ENCODE data around the gene RNFT2.

RNFT2 gene

DNA sequence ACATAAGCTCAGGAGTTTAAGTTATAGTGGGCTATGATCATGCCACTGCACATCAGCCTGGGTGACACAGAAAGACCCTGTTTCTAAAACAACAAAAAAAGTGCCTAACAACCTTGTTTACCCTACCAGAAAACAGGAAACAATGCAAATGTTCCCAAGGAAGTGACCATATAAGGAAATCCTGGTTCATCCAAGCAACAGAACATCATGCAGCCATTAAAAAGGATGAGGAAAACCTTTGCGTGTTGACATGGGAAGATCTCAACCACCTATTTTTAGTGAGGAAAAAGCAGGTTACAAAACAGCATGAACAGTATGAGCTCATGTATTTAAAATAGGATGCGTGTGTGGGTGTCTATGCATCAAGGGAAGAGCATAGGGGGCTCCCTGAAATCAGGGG lies 129.4 kb downstream of the RNFT2 start:
- Histone ChIP-seq H3K9me3 (no peaks in the 10 kb centered on the region), H3K36me3 (no peaks in the 10 kb centered on the region), H3K27ac (no peak overlapping the region), H3K4me3 (ENCODE audit: low read depth in 1 of 2, low read length in 1 of 2) (no peak overlapping the region), H3K4me1 (ENCODE audit: control insufficient read depth in 1 of 2, insufficient read depth in 1 of 2, low read depth in 1 of 2, low read length in 1 of 2) (peaks cover 0 to 6% of the 10 kb centered on the region in 2 experiments), H3K27me3 (peaks cover 59% of the 10 kb centered on the region)
- TF ChIP-seq, protein P1, sequence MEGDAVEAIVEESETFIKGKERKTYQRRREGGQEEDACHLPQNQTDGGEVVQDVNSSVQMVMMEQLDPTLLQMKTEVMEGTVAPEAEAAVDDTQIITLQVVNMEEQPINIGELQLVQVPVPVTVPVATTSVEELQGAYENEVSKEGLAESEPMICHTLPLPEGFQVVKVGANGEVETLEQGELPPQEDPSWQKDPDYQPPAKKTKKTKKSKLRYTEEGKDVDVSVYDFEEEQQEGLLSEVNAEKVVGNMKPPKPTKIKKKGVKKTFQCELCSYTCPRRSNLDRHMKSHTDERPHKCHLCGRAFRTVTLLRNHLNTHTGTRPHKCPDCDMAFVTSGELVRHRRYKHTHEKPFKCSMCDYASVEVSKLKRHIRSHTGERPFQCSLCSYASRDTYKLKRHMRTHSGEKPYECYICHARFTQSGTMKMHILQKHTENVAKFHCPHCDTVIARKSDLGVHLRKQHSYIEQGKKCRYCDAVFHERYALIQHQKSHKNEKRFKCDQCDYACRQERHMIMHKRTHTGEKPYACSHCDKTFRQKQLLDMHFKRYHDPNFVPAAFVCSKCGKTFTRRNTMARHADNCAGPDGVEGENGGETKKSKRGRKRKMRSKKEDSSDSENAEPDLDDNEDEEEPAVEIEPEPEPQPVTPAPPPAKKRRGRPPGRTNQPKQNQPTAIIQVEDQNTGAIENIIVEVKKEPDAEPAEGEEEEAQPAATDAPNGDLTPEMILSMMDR (IDR thresholded peaks at IDR 0.05), result no peak

DNA sequence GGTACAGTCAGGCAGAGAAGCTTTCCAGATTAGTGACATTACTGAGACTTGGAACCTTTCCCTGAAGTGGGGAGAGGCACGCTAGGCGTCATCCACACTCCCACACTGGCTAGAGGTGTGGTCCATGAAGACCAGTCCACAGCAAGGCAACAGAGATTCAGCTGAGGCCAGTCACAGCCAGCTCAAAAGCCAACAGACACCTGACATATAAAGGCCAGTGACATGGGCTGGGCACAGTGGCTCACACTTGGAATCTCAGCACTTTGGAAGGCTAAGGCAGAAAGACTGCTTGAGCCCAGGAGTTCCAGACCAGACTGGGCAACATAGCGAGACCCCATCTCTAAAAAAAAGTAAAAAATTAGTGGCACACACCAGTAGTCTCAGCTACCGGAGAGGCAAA lies 132.2 kb downstream of the RNFT2 start:
- H3K27ac ChIP-seq, result no peak overlapping the region
- no peaks in the 10 kb centered on the region for H3K9me3 ChIP-seq
- no peak overlapping the region for H3K4me3 ChIP-seq (ENCODE audit: low read depth in 1 of 2, low read length in 1 of 2)
- peaks cover 75% of the 10 kb centered on the region for H3K27me3 ChIP-seq
- TF ChIP-seq, protein P1 (IDR thresholded peaks at IDR 0.05), result no peak
- no peaks in the 10 kb centered on the region for H3K36me3 ChIP-seq
- H3K4me1 ChIP-seq (ENCODE audit: control insufficient read depth in 1 of 2, insufficient read depth in 1 of 2, low read depth in 1 of 2, low read length in 1 of 2), result peaks cover 0 to 6% of the 10 kb centered on the region in 2 experiments

DNA sequence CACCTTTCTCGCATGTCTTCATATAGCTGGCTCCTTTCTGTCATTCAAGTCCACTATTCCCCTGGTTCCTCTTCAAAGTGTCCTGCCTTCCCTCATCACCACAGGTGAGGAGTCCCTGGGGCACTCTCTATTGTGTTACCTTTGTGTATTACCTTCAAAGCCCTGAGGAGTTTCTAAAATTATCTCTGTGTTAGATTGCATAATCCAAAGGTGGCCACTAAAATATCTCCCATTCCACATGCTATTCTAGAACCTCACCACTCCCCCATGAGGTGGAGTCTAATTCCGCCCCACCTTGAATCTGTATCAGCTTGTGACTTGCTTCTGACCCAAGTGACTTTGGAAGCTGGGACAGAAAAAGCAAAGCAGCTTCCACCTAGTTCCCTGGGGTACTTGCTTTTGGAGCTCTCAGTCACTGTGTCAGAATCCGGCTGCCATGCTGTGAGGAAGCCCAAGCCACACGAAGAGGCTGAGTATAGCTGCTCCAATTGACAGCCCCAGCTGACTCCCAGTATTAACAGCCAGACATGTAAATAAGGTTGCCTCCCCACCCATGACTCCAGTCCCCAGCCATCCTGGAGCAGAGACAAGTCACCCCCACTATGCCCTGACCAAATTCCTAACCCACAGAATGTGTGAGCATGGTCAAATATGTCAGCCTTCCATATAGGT lies 136.3 kb downstream of the RNFT2 start:
- H3K9me3 ChIP-seq, result no peaks in the 10 kb centered on the region
- no peak overlapping the region for H3K27ac ChIP-seq
- H3K27me3 ChIP-seq, result peaks cover 91% of the 10 kb centered on the region
- TF ChIP-seq, protein P1 (IDR thresholded peaks at IDR 0.05), result no peak
- H3K36me3 ChIP-seq, result no peaks in the 10 kb centered on the region
- H3K4me3 ChIP-seq (ENCODE audit: low read depth in 1 of 2, low read length in 1 of 2), result no peak overlapping the region
- peaks cover 10 to 12% of the 10 kb centered on the region in 2 experiments for H3K4me1 ChIP-seq (ENCODE audit: control insufficient read depth in 1 of 2, insufficient read depth in 1 of 2, low read depth in 1 of 2, low read length in 1 of 2)

DNA sequence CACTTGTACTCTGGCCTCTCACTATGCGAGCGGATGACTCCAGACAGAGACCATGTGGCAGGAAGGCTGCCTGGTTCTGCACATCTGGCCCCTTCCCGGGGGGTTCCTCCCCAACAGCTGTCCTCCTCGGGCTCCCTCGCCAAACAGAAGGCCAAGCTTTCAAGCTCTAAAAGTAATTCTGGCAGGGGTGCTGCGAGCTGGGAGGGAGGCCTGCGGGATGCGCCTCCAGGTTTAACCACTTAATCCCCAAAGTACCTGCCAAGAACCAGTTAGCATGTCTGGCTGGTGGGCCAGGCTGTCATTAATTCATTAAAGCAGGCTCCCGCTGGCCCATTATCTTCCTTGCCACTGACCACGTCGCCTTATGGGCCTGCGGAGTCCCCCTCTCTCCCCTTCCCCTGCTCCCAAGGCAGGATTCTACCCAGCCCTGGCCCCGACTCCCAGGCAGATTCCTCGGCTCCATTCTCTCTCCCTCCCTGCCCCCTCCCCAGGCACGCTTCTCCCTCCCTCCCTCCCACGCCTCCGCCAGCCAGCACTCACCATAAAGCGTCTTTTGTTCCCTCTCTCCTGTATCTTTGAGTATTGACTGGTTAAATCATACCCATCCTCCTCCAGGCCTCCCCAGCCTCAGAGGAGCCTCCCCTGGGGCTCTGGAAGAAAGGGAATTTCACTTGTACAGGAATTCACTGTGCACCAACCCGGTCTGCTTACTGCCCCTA lies 138.2 kb downstream of the RNFT2 start:
- H3K36me3 ChIP-seq, result no peaks in the 10 kb centered on the region
- H3K4me1 ChIP-seq (ENCODE audit: control insufficient read depth in 1 of 2, insufficient read depth in 1 of 2, low read depth in 1 of 2, low read length in 1 of 2), result peaks cover 15 to 27% of the 10 kb centered on the region in 2 experiments
- H3K9me3 ChIP-seq, result no peaks in the 10 kb centered on the region
- no peak overlapping the region for H3K4me3 ChIP-seq (ENCODE audit: low read depth in 1 of 2, low read length in 1 of 2)
- TF ChIP-seq, protein P1 (IDR thresholded peaks at IDR 0.05), result no peak
- no peak overlapping the region for H3K27ac ChIP-seq
- peaks cover 95% of the 10 kb centered on the region for H3K27me3 ChIP-seq

DNA sequence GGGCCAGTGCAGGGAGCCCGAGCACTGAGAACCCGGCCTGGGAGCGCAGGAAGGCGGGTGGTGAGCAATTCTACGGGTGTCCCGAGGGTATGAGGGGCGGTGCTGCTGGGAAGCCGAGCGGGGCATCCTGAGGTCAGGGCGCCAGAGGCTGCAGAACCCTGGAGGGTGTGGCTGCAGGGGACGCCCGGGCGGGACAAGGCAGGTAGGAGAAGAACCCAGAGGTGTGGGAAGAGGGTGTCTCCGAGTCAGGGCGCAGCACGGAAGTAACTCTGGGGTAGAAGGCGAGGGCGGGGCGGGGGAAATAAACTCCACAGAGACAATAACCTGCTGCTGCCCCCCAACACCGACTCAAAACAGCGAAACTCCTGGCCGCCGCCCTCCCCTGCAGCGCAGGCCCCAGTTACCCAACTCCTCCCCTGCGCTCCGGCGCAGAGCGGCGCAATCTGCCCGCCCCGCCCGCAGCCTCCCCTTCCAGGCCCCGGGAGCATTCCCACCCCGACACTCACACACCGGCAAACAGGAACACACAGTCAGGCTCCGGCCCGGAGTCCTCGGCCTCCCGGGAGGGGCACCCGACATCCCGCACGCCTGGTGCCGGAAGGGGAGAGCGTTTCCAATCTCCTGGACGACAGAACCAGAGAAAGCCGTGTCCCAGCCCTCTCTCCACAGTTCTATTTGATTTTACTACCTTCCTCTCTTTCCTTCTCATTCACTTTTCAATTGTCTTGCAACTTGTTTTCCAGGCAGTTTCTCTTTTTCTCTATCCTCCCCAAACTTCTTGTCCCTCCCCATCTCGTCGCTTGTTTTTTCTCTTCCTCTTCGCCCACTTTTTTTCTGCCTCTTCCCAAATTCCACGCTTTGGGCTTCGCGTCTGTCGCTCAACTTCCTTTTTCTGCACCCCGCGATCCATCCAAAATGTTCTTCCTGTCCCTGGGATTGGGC lies 140.7 kb downstream of the RNFT2 start:
- no peaks in the 10 kb centered on the region for H3K36me3 ChIP-seq
- H3K9me3 ChIP-seq, result no peaks in the 10 kb centered on the region
- TF ChIP-seq, protein P1 (IDR thresholded peaks at IDR 0.05), result no peak
- H3K27me3 ChIP-seq, result peaks cover 100% of the 10 kb centered on the region
- H3K4me3 ChIP-seq (ENCODE audit: low read depth in 1 of 2, low read length in 1 of 2), result peak overlapping the region; percentile 9 to 46
- H3K27ac ChIP-seq, result no peak overlapping the region
- H3K4me1 ChIP-seq (ENCODE audit: control insufficient read depth in 1 of 2, insufficient read depth in 1 of 2, low read depth in 1 of 2, low read length in 1 of 2), result peaks cover 27 to 38% of the 10 kb centered on the region in 2 experiments
